HG03103 (cell line): Measurements from ENCODE around the gene FIGNL1.

ENCODE experiments used
- ATAC-seq: cut with Tn5 transposase; IDR thresholded peaks from one replicate; pipeline ENCODE4 v1.9.1; 2021; ENCODE audit warnings: low read depth; ENCODE audit not compliant: unreplicated experiment

The FIGNL1 gene

DNA sequence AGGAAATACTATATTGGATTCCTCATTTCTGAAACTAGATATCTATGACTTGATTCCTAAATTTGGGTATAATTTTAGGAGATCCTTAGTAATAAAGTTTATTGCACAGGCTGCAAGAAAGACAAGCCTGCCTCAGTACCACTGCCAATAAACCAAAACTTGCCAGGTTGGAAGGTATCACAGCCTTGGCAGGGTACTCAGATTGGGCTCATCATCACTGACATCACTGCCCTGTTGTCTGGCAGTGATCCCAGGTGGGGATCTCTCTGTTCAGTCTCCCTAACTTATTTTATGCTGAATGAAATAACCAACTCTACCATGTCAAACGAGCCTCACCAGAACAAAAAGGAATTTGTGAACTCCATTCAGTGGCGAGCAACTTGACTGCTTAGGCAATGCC is 18.8 kb downstream of the FIGNL1 start:
- ATAC-seq = no peak

DNA sequence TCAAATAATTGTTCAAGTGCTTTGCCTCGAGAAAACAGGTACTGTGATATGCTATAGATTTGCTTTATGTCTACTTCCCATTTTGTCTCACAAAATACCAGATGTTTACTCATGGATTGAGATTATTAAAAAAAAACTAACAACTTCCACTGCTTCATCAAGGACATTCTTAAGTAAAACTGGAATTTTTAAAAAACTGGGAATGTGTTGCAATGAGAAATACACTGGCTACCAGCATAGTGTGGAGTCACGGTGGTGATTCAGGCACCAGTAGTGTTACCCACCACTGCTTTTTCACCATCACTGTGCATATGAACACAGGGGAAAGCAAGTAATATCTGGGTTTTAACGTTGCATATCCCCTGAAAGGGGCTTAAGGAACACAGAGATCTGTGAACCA is 21.2 kb downstream of the FIGNL1 start:
- ATAC-seq = no peak

DNA sequence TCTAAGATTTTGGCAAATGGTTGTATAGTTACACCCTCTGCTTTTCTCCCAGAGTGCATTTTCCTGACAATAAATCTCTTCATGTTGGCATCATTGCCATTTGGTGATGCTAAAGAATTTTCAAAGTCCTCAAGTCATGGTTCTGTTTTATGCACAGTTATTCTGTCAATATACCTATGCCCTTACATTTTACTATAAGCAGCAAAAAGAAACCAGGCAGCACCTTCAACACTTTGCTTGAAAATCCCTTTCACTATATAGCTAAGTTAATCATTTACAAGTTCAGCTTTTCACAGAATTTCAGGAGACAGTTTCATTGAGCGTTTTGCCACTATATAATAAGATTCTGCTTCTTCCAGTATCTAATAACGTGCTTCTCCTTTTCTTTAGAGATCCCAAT is 22.6 kb downstream of the FIGNL1 start:
- ATAC-seq = no peak

DNA sequence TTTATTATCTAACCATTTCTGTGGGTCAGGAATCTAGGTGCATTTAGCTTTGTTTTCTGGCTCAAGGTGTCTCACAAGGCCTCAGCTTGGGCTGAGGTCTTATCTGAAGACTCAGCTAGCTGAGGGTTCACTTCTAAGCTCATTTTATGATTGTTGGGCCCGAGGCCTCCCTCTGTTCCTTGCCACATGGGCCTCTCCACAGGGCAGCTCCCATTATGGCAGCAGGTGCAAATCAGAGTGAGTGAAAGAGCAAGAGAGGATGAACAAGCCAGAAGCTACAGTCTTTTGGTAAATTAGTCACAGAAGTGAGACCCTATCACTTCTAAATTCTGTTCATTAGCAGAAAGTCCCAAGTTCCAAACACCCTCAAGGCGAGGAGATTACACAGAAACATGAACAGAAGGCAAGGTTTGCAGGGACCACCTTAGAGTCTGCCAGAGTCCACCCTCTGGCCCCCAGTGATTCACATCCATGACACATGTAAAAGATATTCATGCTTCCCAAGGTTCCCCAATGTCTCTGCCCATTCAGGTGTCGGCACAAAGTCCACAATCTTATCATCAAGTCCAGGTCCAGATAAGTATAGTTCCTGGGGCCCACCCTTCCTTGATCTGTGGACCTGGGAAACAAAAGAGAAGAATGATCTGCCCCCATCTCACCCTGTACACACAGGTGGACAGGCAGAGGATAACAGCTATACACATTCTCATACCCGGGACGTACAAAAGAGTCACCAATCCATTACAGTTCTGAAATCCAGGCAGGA is 23.7 kb downstream of the FIGNL1 start:
- no peak for ATAC-seq

DNA sequence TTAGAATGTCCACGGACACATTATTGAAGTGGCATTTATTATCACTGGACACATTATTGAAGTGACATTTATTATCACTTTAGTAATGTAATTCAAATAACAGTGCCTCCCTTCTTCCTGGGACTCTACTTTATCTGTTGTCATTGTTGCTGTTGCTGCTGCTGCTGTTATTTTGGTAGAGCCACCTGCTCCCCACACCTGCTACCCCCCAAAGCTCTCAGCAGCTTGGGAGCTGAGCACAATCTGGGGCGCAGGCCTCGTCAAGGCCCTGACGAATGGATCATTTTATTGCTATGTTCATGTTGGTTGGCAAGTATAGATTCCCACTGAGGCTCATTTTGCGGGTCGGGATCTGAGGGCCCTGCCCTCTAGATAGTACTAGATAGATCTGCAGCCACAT is 24.8 kb downstream of the FIGNL1 start:
- ATAC-seq = no peak

DNA sequence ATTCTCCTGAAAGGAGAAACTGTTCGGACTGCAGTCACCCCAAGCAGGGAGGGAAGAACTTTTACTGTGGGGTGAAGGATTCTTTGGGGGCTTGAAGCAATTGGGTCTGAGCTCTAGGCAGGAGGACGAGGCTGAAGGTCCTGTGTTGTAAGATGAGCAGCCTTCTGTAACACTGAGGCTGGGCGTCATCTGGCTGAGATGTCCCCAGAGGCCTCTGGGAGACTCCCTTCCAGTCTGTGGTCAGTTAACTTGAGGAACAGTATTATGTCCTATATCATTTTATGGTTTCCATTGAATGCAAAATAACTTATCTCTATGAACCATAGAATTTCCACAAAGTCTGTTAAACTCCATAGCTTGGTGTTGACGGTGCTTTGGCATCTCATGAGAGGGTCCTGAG is 26.3 kb downstream of the FIGNL1 start:
- no peak for ATAC-seq

DNA sequence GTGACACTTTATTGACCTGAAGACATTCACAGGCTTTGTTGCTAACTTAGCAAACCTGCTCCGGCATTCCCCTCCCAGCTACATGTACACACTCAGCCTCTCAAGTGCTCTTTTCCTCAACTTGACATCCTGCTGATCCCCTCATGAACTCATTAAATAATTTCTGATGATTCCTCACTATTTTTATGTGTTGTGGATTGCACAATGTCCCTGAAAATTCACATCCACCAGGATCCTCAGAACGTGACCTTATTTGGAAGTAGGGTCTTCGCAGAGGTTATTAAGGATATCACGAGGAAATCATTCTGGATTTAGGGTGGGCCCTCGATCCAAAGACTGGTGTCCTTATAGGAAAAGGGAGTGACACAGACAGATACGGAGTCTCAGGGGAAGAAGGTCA is 27.3 kb downstream of the FIGNL1 start:
- ATAC-seq = no peak

DNA sequence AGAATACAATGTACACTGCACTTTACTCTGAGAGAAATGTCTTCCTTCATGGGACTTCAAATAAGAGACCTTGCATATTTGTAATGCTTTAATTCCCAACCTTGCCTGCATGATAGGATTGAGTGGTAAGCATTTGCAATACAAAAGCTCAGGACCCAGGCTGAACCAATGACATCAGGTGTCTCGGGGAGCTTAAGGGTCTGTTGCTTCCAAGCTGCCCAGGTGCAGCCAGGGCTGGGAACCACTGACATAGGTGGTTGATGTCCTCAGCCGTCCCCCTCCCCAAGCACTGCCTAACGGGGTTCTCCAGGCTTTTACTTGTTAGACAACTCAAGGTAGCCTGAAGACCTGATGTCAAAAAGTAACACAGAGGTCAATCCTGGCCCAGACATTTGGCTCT is 29.1 kb downstream of the FIGNL1 start:
- ATAC-seq = no peak

DNA sequence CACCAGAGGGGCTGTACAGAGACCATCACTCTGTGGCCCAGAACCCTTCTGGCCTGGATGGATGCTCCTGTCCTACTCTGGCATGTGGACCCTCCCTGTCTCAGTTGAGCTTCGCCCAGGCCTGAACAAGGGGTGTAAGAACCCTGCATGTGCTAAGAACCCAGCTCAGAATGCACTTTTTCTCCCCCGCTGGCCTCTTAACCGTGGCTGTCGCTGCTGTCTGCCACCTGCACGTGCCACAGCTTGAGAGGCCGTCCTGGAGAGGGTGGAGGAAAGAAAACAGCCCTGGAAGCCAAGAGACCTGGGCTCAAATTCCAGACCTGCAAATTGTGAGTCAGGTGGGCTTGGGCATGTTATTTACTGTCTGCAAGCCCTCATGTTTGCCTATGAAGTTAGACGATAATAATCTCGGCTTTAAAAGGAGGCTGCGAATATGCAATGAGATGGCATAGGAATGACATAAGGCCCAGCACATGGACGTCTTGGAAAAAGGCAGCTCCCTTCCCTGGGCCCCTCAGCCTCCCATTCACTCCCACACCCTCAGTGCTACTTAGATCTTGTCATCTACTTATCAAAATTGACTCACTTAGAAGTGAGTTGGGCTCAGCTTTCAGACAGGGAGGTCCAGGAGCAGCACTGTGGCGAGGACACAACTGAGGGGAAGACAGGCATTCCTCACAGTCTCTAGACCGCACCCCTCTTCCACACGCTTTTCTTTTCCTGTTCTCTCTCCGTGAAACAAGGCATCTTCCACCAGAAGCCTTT is 31.4 kb downstream of the FIGNL1 start:
- ATAC-seq = no peak

DNA sequence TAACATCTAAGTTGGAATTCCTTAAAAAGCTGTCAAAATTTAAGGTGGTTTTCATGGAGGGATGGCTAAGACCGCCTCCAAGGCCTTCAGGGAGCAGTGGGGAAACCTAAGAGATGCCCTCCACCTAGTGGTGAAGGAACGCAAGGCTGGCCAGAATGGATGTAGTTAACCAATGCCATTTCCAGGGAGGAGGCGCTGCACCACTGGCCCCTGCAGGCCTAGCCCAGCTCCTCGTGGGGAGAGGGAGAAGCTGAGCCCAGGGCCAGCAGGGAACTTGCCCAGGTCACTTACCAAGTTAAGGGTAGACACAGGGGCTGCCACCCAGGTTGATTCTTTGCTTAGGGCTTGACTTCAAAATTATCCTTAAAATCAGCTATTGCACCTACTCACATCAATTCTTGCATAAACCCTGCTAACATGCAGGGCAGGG is 32.0 kb downstream of the FIGNL1 start:
- ATAC-seq = peak; percentile 76

DNA sequence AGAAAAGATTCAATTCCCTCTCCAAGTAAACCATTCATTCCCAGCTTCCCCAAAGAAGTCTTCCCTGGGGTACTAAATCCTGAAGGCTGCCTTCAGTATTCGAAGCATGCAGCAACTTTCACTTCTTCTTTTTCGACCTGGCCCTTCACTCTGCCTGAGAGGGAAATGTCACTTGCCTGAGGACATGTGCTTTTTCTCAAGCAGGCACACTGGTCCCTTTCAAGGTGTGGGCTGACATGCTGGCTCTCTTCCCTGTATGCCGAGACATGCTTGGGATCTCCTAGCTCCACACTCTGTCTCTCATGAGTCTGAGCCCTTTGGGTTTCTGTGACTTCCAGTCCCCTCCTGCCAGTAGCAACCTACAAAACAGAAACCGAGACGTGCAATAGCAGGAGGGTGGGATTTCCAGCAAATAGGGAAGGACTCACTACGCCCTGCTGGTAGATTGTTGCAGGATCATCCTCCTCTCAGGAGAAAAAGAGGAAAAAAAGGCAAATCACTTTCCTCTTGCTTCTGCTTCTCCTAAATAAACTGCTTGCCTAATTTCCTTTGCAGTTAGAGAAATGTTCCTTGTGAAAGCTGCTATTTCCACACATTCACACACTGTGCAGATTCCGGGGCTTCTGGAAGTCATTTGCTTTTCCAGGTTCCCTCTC is 33.5 kb downstream of the FIGNL1 start:
- peak; percentile 78 for ATAC-seq

DNA sequence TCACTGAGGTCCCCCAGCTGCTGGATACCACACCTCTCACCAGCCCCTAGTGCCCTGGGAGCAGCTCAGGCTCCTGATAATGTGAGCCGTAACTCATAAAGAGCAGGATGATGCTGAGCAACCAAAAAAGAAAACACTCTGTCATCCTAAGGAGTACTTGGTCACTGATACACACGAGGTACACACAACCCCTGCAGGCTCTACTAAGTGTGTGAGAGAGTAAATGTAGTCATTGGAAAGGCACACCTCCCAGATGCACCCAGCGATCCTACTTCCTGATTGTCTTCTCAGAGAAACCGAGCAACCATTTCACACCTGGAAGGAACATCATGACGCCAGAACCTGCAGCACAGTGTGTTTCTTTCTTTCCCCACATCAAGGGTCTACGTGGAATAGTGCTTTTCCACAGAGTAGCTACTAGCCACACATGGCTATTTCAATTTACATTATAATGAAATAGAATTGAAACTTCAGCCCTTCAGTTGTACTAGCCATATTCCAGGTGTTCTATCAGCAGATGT is 34.2 kb downstream of the FIGNL1 start:
- no peak for ATAC-seq

DNA sequence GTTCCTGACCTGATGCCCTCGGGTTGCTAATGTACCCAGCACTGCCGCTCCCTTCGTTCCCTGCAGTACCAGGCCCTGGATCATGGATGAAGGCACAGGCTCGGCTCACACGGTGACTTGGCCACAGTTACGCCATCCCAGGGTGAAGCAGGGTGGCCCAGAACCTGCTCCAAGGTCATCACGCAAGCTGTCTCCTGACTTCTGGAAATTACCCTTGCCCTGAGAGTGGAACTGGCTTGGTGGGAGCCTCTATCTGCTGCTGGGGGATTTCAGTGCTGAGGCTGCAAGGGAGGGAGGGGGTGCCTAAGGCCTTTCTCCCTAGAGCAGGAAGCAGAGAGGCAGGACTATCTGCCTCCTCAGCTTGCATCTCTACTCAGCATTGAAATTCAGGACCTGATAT is 36.6 kb downstream of the FIGNL1 start:
- no peak for ATAC-seq

DNA sequence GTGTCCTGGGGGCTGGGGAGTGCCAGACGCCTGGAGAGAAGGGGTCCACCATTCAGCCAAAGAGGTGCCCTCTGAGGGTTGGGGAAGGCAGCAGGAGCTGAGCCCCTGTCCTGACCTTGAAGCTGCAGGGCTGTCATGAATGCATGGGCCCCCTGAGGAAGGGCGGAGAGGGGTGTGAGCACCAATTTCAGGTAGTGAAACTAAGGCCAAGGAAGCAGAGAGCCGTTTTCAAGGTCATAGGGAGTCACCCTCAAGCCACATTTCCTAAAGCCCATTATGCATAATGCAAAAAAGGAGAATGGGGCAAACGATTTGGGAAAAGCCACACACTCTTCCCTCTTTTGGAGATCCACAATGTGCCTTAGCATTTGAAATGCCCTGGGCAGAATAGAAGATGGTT is 37.2 kb downstream of the FIGNL1 start:
- no peak for ATAC-seq

DNA sequence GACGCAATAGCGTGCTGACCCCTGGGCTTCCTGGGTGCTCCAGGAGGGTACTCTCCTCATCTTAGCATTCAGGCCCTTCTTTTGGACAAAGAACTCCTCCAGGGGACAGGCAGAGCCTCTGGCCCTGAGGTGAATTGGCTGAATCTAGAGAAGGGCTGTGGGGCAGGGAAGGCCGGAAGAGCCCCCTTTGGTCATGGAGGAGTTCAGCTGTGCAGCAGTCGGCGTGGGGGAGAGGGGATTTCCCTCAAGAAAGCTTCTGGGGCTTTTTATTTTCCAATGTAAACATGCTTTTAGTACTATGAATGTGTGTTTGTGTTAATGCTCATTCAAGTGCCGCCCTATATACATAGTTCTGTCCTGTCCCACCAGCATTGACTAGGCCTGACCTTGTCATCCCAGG is 38.8 kb downstream of the FIGNL1 start:
- ATAC-seq = no peak

DNA sequence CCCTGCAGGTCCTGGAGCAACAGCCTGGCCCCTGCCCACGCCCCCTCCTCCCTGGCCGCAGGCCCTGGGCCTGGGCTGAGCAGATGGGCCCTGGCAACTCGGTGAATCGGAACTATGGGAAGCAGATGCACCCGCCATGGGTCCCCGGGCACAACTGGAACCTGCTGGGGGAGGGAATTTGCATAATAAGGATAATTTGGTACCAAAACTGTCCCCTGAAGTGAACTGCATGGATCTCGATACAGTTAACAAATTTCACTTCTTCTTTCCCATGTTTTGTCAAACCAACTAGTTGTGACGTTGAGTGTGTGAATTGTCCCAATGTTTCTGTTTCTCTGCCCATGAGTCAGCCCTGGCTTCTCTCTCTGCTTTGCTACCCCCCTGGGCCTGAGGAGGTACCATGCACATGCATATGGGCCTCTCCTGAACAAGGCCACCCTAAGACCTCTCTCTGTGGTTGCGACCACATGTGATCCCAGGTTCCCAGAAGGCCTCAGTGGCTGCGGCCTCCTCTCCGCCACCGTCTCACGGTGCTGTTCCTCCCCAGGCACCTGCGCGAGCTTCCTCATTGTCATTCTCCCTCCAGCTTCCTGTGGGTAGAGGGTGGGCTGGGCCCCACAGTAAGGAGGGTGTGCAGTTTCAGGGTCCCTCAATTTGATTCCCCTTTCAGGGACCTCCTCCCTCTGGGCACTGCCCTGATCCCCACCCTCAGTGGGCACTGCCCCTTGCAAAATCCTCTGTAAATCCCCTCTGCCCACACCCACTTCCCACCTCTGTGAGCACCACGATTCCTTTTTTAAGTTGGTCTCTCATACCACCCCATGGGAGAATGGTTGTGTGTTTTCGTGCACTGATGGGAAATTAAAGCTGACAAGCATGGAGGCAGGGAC is 40.0 kb downstream of the FIGNL1 start:
- peak; percentile 43 for ATAC-seq

DNA sequence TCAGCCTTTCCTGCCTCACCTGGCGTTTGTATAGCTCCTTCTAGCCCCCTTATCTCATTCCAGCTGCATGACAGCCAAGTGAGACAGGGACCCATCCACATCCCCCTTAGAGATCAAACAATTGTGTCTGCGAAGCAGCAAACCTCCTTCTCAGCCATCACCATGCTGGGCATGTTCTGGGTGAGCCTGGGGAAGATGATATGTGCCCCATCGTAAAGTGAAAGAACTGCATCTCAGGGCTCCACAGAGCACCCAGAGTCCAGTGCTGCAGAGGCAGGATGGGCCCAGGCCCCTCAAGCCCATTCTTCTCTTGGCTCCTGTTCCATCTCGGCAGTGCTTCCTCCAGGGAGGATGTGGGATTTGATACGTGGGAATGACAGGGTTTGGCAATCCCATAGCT is 43.2 kb downstream of the FIGNL1 start:
- ATAC-seq = no peak

DNA sequence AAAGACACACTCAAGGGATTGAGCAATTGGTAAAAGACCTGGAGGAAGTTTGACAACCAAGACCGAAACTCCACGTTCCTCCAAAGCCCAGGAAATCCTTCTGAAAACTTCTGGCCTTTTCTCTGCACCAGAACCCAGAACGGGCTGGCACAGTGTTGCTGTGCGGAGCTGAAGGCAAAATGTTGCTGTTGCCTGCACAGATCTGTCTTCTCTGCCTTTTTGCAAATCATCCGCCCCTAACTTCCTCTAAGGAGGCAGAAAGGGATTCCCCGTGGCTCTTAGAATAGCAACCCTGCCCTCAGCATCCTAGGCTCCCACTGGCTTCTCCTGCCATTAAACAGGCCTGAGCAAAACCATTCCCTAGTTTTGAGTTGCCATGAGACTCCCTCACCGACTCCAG is 44.9 kb downstream of the FIGNL1 start:
- peak; percentile 28 for ATAC-seq

DNA sequence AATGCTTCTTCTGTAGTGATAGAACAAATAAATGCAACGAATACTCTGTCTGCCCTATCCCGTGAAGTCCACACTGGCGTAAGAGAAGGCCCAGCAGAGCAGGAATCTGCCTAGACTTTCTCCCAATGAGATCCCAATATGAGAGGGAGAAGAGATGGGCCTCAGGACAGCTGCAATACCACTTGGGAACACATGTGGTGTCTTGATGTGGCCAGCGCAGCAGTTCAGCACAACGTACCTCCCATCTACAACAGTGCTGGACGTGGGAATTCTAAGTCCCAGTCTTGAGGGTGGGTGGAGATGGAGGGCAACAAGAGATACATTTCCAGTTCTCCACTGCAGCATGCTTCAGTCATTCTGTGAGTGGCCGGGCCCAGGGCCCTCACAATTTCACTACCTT is 45.8 kb downstream of the FIGNL1 start:
- ATAC-seq = no peak

DNA sequence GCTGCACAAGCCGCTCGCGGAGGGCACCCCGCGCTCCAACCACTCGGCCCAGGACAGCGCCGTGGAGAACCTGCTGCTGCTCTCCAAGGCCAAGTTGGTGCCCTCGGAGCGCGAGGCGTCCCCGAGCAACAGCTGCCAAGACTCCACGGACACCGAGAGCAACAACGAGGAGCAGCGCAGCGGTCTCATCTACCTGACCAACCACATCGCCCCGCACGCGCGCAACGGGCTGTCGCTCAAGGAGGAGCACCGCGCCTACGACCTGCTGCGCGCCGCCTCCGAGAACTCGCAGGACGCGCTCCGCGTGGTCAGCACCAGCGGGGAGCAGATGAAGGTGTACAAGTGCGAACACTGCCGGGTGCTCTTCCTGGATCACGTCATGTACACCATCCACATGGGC is 50.0 kb downstream of the FIGNL1 start:
- no peak for ATAC-seq
